ENCODE results near the gene CBX8. TPM values are rescaled to one million over a fixed set of nuclear protein-coding genes. Genes with fewer than 3 reads are reported as not detected.

The CBX8 gene
- total RNA-seq, 2 donors from 2014 or later = 4.0 to 6.5 TPM

DNA sequence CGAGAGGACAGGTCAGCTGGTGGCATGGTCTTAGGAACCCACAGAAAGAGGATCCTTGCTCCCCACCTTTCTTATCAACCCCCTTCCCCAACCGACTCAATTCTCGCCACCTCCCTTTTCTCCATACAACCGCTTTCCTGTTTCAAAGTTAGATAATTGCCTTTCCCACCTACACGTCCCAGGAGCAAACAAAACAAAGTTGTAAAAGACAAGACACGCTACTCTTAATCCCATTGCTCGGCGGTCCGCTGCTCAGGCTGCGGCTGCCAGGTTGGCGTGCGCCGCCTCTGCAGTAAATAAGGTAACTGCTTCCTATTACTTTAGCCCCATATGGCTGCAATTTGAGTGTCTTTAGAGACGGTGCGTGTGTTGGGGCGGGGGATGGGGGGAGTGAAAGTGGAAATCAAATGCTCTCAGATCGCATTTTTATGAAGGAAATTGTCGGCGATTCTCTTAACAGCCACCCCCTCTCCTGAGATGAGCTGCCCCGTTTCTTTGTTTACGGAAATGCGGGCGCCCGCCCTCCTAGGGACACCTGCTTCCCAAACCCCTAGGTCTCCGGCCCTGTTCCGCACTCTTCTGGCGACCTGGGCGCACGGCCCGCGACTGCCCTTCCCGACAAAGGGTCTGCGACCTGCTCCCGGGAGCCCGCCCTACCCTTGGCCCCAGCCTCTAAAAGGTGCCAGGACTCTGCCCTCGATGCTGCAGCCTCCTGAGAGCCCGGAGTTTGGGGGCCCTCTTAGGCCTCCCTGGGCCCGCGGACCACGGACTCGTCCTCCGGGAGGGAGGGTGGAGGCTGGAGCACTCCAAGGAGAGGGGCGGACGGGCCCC is 3.7 kb upstream of the CBX8 start:
- peak; percentile 14 for ATAC-seq
- DNase-seq = peak in 1 of 2 donors; percentile 71
- intact Hi-C loops (cut with DNase I, micrococcal nuclease) = loop anchor here in 1 of 2 donors (5.0 kb wide), 1 partner anchor 37 kb away; the partner anchor contains the start of gene CBX4

DNA sequence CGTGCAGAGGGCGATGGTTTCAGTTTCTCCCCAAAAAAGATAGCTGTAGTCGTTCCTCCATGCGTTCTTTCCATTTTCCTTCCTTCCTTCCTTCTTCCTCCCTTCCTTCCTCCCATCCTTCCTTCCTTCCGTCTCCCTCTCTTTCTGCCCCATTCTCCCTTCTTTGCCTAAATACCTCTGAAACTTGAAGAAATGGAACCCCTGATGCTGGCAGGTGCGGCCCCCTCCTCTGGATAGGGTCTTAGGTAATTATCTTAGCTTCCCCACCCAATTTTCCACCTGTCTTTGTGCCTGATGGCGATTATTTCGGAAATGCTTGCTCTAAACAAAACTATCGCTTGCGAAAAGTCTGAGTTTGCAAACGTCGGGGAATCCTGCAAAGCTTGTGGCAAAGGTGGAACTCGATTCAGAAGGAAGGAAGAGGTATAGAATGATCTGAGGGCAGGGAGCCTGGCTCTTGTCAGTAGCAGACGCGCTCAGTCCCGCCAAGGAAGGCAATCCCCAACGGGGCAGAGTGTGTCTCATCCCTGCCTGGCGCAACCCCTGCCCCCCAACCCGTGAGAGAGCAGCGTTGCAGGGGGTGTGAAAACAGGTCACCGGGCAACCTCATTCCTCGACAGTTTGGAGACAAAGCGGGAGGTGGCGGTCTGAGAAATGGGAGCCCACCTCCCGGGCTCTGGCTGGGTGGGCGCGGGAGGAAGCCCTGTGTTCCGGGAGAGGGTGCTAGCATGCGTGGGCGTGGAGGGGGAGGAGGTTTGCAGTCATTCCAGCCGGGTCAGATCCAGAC is 2.9 kb upstream of the CBX8 start:
- intact Hi-C loops (cut with DNase I, micrococcal nuclease) = loop anchor here in 1 of 2 donors (5.0 kb wide), 1 partner anchor 38 kb away; the partner anchor contains the start of gene CBX4
- DNase-seq = no peak
- no peak for ATAC-seq

DNA sequence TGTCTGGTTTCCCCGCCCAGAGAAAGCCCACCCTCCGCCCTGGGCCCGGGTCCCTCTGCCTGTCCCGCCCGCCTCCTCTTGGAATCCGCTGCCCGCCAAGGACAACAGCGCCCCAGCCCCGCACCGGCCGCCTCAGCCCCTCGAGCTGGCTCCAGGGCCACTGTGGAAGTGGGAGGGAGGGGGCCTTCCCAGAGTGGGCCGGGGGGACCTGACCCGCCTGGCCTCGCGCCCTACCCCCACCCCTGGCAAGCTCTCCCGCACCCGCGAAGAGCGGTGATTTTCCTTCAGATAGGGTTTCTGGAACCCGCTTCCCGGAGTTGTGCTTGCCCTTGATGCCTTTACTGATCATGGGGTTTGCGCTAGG is 2.3 kb upstream of the CBX8 start:
- DNase-seq = no peak
- intact Hi-C loops (cut with DNase I, micrococcal nuclease) = no loop called here

DNA sequence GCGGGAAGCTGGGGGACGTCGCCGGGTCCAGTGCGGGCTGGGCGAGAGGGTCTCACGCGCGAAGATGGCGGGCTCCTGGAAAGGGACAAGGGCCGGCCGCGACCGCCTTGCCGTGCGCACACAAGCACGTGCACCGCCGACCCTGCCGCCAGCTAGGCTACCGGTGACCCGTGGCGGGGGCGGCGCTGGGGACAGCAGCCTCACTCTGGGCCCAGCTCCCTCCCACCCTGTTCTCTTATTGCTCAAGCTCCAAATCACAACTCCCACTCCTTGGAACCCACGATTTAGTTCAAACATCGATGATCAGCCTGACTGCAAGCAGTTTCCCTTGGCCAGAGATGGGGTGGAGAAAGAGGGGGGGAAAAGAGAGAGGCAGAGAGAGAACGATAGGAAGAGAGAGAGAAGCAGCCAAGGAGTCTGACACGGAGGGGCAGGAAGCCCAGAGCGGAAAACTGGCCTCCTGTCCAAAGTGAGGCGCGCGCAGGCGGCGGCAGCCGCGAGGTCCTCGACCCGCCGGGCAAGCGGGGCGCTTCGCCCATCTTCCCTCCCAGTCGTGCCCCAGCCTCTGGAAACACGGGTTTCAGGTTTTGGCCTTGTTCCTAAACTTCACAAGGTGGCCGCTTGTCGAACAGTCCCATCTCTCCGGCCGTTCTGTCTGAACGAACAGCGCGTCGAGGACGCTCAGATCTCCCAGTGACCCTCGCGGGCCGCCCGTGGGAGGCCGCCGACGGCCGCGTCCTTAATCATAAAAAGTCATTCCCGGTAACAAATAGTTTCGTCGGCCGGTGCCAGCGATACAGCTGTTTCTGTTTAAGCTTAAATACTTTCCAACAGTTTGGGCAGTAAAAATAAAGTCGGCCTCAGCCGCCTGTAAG is 1.7 kb upstream of the CBX8 start:
- ATAC-seq (no peak), DNase-seq (peak in 1 of 2 donors; percentile 48)
- intact Hi-C loops (cut with DNase I, micrococcal nuclease) = no loop called here

More for the DNA sequence above, 2.3 kb upstream of the CBX8 start:
- ATAC-seq = no peak

DNA sequence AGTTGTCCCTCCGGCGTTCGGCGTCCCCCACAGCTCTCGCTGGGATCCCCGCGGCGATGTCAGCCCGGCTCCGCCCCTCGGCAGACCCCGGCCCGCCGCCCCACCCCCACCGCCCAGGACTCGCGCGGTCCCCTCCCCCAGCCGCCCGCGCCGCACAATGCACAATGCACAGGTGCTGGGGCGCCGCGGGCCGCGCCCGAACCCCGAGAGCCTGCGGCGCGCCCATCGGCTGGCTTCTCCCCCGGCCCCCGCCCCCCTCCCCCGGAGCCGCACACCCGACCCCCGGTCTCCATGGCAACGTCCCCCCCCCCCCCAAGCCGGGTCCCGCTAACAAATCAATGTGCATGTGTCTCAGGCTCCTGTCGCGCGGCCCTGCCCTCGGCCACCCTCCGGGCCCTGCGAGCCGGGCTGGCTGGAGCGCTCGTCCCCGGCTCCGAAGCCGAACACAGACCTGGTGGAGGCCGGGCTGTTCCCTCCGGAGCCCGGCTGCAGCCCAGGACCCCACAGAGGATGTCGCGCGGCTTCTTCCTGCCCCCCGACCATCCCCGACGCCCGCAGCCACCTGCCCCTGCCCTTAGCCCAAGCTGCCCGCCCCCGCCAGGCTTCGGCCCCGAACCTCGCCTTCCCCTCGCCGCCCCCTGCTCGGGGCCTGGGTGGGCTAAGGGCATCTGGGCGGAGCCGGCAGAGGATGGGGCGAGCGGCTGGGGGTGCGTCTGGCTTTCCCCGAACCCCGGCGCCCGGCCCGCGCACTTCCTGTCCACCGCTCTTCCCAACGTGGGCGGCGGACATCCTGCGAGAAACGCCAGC is 818 bp upstream of the CBX8 start:
- intact Hi-C loops (cut with DNase I, micrococcal nuclease) = no loop called here
- ATAC-seq = peak; percentile 24
- no peak for DNase-seq

DNA sequence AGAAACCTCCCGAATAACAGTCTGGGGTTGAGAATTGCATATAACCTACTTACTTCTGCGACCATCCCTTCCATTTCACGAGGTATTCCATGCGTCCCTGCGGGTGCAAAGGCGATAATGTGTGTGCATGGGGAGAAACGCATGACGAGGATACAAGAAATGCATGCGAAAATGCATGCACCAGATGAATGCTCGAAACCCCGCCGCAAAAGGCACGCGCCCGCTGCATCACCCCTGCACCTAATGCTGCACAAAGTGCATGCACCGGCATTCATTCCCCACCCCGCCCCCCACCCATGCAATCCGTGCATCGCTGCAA is 474 bp downstream of the CBX8 start:
- ATAC-seq = no peak
- no peak for DNase-seq
- intact Hi-C loops (cut with DNase I, micrococcal nuclease) = no loop called here

DNA sequence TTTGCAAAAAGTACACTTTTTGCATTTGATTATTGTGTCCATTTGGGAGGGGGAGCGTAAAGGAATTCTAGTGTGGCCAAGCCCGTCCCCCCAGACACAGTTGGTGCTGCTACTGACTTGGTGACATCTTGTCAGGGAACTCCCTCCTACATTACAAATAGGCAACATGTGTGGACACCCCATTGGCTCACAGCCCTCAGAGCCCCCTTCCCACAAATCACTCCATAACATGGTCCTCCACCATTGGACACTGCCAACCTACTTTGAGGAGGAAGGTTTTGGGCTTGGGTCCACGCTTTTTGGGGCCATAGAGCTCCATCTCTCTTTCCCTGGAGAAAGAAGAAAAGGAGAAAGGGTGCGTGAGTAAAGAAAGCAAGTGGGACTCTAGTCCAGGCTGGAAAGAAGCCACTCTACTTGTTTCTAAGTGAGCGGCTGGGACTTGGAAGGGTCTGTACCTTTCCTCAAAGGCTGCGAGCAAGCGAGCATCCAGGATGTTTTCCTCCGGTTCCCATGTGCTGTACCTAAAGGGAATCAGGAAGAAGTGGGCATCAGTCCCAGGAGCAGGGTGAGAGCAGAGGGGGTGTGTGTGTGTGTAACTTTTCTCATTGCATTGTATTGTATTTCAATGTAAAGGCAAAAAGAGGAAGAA is 958 bp downstream of the CBX8 start:
- ATAC-seq = no peak
- no peak for DNase-seq
- intact Hi-C loops (cut with DNase I, micrococcal nuclease) = no loop called here

DNA sequence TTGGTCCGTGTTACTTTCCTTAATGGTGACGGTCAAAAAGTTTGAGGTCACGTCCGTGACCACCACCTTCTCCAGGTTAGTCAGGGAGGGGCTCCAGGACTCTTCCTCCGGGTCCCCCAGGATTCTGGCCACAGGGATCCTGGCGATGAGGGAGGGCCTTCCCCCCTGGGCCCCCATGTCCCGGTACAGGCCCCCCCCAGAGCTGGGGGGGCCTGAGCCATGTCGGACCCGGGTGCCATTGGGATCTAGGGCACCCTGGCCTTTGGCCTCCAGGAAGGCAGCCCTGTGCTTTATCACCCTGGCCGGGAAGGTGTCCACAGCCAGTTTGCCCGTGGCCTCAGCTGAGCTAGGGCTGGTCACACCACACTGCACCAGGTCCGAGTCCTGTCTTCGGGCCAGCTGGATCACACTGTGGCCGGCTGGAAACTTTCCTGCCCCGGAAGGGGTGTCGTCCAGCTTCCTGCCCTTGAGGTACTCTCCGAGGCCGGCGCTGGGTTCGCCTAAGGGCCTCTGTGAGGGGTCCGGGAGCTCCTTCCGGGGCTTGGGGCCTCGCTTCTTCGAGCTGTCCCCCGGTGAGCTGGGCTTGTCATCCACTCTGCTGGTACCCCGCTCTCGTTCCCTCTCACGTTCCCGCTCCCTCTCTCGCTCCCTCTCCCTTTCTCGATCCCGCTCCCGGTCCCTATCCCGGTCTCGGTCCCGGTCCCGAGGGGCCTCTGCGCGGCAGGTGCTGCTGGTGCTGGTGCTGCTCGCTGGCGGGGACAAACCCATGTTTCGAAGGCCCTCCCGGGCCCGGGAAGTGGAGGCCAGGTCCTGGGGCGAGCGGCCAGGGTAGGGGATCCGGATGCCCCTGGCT is 2.0 kb downstream of the CBX8 start:
- intact Hi-C loops (cut with DNase I, micrococcal nuclease) = no loop called here
- DNase-seq = no peak
- ATAC-seq = no peak

DNA sequence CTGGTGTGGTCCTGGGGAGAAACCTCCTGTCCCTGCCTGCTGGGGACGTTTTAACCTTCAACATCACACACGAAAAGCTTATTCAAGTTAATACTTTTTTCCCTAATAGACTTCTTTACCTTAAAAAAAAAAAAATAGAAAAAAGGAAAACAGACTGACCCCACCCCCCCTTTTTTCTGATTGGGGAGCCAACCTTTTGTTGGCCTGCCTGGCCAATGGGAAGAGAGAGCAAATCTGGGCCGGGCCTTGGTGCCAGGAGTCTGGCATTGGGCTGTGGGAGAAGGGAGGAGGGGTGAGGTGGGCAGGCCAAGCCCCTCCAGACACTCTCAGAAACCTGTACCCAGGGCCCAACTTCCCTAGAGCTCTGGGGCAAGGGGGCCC is 3.0 kb downstream of the CBX8 start:
- intact Hi-C loops (cut with DNase I, micrococcal nuclease) = no loop called here
- ATAC-seq (no peak), DNase-seq (no peak)

DNA sequence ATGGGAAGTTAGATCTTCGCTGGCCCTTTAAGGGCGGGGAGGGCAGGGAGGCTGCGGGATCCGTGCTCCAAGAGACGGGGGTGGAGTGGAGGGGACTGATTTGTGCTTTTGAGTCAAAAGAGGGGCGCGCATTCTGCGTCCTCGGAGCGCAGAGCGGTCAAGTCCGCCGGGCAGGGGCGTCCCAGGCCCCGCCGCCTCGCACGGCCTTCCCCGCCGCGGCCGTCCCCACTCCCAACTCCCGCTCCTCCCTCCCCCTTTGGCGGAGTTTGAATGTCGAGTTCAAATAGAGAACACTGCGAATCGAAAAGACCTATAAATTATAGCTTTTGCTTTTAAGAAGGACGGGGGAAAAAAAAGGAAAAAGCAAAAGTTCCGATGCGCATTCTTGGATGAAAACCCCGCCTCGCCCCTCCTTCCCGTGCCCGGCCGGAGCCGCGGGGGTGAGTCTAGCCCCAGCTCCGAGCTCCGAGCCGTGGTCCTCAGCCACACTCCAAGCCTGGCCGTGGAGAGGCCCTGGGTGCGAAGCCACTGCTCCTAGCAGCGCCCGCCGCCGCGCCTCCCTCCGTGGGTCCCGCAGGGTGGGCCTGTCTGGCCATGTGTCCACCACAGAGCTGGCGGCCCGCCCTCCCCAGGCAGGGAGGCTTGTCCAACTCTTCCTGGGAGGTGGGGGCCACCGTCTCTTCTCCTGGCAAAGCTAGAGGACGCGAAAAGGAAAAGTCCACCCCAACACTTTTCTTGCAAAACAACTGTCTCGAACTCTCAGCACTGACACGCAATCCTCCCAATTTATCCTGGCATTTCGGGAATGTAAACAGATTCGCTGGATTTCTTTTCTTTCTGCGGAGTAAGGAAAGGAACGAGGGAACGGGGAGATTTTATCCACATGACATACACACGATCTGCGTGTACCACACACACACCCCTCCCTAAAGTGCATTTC is 3.6 kb downstream of the CBX8 start:
- no peak for DNase-seq
- intact Hi-C loops (cut with DNase I, micrococcal nuclease) = no loop called here
- no peak for ATAC-seq

DNA sequence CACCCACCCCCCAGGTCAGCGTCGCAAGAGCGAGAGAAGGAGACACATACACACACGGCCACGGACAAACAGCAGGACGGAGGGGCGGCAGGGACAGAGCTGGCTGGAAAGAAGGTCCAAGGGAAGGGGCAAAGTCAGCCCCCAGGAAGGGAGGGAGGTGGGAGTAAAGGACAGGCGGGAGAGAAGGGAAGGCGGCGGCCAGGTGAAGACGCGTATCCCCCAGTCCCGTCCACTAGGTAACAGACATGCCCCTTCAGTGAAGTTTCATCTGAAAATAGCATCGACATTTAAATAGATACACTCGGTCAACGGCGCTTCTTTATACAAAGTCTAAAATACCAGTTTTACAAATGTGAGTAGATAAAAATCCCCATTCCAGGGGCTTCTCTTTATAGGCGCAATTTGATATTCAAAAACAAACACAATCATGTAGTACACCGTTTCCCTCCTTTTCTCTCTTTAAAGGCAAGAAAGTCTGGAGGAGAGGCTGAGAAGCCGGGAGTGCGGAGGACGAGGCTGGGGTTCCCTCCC is 4.5 kb downstream of the CBX8 start:
- ATAC-seq (no peak), DNase-seq (no peak)
- intact Hi-C loops (cut with DNase I, micrococcal nuclease) = no loop called here

DNA sequence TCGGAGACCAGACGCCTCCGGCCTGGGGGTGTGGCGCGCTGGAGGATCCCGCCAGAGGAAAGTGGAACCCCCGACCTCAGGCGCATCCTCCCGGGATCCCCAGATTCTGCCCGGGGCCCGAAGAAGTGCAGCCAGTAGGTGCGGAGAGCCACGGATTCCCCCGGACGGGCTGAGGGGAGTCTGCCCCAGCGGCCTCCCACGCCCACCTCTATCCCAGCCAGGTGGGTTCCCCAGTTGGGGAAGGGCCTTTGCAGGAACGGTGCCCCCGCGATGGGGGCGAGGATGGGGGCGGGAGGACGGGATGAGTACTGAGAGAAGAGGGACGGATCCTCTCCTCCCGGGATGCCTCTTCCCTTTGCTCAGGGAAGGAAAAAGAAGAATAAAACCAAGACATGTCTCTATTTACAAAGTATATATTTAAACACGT is 5.1 kb downstream of the CBX8 start:
- ATAC-seq = no peak
- no peak for DNase-seq
- intact Hi-C loops (cut with DNase I, micrococcal nuclease) = no loop called here

DNA sequence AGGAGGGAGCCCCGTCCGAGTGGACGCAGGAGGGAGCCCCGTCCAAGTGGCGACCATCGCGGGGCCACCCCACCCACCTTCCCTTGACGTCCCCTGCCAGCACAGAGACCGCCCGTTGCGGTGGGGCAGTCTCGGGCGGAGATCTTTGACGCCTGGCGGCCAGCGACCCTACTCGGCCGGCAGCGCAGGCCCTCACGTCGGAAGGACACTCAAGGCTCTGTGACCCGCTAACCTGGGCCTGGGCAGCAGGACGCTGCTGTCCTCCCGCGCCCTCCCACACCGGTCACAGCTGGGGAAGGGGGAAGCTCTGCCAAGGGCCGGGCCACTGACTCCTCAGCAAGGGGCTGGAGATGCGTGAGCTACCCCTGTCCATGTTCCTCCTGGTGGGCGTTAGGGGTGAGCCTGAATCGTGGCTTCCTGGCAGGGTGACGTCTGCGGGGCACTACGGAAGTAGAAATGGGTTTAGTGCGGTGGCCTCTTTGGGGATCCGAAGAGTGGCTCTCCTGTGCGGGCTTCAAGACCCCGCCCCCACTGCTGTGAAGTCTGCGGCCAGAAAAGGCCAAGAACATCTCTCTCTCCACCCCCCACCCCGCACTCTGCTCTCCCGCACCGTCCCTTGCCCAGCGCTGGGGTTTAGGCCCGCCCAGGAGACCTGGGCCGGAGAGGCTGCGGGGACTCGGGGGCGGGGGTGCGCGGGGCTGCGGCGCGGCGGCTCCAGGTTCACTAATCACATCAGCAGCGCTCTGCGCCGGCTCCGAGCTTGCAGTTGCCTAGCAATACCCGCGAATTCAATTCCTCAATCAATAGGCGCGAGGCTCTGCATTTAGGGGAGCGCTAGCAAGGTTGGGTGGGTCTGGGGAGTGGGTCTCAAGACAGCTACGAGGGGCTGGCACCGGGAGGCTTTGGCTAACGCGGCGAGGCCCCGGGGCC is 5.8 kb downstream of the CBX8 start:
- DNase-seq = no peak
- intact Hi-C loops (cut with DNase I, micrococcal nuclease) = no loop called here
- ATAC-seq = no peak

DNA sequence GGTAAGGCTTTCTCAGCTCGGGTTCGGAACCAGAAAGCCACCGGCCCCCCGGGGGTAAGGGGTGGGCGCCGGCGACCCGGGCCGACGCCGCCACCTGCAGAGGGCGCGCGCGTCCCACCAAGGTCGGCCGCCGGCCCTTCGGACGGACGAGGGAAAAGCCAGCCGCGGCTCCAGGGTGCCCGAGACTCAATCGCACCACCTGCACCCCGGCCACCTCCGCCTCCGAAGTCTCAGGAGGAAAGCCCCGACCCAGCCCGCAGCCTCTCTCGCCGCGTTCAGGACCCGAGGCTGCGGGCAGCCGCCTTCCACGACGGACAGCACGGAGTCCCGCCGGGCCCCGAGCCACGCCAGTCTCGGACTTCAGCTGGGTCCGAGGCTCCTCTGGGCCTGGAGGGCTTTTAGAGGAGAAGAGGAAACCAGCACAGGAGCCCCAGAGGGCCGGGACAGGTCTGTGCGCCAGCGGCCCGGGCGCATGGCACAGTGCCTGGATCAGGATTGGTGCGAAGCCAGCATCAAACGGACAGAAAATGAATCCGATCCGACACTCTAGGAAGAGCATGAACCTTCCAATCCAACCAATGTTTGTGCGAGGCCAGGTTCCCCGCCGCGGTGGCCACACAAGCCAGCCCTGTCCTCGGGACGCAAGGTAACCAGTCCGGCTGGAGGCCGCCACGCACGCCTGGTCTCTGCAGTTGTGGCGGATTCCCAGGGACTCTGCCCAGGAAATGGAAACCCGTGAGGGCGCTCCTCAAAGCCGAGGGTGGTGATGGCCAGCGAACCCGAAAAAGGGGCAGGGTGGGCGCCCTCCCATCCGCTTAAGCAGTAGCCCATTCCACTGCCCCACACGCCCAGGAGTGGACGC is 6.7 kb downstream of the CBX8 start:
- peak in 1 of 2 donors; percentile 62 for DNase-seq
- intact Hi-C loops (cut with DNase I, micrococcal nuclease) = loop anchor here in 1 of 2 donors (10.0 kb wide), 1 partner anchor 205 kb away; no protein-coding TSS in a partner anchor
- peak; percentile 67 for ATAC-seq
